Measurements from ENCODE around the gene ALDOC.

ALDOC gene

DNA sequence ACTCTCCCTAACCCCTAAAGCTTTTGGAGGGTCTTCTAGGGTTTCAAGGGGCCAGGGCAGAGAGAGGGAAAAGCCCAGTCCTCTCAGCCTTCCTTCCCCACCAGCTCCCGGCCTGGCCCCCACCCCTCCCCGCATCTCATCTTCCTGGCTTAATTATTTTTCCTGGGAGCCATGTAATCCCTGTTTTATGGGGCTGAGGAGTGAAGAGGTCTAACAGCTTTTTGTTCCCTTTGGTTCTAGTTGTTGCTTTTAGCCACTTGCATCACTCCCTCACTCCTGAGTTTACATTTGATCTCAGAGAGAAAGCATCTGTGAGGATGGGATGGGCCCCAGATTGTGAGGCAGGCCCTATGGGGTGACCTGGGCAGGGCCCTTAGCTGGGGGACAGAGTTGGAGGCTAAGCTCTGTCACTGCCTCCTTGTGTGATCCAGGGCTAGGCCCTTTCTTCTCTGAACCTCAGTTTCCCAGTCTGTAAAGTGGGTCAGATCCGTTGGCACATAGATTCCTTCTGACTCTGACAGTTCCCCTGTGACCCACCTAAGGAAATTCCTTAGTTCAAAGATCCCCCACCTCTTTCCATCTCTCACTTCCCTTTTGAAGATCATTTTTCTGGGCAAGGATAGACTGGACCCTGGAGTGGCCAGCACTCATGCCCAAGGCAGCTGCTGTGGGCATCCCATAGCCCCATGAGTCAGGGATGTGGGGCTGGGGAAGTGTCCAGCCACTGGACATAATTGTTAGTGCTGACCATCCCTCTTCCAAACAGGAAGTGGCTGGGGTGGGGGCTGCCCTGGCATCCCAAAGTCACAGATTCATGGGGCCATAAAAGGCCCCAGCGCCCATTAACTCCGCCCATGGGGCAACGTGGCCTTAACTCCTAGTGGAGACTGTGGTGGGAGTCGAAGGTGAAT lies 44.4 kb downstream of the ALDOC start:
- DNase-seq (ENCODE audit: low read depth): peak; percentile 29

DNA sequence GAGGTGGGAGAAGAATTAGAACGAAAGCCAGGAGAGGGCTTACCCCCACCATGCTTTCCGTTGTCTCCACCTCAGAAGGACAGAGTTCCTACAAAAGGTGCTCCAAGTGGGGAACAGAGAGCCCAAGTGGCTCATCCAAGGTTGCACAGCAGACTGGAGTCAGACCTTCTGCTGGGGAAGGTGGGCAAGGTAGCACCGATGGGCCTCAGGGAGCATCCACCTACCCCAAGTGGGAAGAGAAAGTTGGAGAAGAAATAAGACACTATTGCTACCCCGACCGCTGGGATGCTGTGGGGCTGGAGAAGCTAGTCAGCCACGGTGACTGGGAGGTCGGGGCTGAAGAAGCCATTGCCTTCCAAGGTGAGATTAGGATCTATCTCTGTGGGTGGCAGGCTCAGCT lies 45.8 kb downstream of the ALDOC start:
- no peak for DNase-seq (ENCODE audit: low read depth)

DNA sequence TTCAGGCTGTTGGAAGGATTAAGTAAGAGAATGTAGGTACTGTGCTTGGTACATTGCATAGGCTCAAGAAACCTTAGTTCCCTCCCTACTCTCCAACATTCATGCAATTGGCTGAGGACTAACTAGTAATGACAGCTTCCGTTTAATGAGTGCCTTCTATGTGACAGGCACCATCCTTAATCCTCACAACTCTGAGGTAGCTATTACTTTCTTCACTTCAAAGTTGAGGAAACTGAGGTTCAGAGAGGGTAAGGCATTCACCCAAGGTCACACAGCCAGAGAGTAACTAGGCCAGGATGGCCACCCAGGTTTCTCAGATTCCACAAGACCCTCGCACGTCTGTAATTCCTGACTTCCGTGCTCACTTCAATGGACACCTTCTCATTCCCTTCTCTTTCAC lies 46.4 kb downstream of the ALDOC start:
- DNase-seq (ENCODE audit: low read depth): no peak

DNA sequence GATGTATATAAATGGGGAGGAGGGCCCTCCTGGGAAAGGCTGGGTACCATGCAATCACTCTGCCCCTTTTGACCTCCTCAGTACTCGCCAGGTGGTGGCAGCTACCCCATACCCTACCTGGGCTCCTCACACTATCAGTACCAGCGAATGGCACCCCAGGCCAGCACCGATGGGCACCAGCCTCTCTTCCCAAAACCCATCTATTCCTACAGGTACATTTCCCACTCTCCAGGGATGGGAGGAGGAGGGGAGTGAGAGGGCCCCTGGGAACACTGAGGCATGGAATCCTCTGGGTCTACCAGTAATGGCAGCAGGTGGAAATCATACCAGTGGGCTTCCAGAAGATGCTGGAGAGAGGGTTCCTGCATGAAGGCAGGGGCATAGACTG lies 47.7 kb downstream of the ALDOC start:
- no peak for DNase-seq (ENCODE audit: low read depth)

DNA sequence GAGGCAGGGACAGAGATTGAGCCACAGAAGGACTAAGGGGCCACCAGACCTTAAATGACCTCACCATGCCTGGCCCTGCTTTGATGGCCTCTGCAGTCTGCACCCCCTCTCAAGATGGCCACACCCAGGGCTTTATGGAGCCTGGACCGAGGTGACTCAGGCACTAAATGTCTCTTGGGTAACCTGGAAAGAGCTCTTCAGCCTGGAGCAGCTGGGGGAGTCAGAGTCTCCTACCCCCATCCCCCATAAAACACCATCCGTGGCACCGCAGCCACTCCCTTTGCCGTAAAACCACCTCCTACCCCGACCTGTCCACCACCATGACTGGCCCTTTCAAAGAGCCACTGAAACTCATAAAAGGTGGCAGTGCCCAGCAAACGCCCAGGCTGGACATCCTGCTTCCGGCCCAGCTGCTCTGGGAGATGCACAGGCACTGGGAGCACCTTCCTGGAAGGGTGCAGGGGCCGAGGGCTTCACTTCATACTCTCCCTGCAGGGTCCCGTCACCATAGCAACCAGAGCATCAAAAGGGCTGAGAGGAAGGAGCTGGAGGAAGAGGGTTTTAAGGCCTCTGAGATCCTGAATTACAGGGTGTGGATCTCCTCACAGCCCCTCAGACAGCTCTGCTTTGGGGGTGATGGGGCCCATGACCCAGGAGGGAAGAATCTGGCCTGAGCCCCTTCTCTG lies 48.2 kb downstream of the ALDOC start:
- DNase-seq (ENCODE audit: low read depth): peak; percentile 56

DNA sequence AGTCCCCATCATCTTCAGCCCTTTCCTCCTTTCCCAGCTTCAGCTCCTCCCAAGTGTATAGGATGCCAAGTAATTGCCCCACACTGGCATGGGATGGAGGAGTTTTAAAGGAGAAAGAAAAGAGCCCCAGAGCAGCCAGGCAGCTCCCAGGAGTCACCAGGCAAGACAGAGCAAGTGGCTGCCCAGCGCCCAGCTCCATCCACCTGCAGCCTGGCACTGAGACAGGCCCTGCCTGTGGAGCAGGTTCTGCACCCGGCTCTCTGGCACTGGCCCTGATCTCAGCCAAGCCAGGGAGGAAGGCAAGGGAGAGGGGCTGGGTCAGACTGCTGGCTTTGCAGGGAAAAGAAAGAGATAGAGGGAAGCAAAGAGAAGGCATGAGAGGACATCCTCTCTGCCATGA lies 48.8 kb downstream of the ALDOC start:
- DNase-seq (ENCODE audit: low read depth): no peak

DNA sequence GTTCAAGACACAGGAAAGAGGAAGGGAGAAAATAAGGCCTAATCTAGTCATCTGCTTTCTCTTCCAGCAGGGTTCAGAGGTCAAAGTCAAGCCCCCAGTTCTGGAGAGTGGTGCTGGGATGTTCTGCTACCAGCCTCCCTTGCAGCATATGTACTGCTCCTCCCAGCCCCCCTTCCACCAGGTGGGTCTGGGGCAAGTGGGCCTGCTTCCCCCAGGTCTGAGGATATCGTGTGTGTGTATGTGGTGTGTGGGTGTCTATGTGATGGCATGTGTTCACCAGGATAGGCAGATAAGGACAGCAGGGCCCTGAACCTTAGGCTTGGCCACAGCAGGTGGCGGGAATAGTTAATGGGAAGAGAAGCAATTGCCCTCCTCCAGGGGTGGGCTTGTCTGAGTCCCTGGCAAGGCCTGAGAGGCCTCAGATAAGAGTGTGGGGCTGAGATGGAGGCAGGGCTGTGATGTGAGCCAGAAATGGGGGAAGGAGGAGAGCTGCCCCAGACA lies 49.5 kb downstream of the ALDOC start:
- no peak for DNase-seq (ENCODE audit: low read depth)

DNA sequence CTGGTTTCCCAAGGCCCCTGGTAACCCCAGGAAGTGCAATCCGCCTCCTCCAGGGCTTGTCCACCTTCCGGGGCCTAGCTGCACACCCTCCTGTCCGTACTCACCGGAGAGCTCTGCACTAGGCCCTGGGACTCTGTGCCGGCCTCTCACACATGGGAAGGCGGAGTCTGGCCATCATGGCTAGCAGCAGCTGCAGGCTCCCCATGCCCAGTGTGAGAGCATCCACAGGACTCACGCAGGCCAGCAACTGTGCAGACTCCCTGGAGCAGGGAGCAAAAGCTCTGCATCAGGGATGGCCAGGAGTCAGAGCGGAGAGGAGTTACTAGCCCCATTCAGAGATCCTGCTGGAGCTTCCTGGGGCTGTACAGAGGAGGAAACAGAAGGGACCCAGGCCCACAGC lies 50.3 kb downstream of the ALDOC start:
- DNase-seq (ENCODE audit: low read depth): no peak

DNA sequence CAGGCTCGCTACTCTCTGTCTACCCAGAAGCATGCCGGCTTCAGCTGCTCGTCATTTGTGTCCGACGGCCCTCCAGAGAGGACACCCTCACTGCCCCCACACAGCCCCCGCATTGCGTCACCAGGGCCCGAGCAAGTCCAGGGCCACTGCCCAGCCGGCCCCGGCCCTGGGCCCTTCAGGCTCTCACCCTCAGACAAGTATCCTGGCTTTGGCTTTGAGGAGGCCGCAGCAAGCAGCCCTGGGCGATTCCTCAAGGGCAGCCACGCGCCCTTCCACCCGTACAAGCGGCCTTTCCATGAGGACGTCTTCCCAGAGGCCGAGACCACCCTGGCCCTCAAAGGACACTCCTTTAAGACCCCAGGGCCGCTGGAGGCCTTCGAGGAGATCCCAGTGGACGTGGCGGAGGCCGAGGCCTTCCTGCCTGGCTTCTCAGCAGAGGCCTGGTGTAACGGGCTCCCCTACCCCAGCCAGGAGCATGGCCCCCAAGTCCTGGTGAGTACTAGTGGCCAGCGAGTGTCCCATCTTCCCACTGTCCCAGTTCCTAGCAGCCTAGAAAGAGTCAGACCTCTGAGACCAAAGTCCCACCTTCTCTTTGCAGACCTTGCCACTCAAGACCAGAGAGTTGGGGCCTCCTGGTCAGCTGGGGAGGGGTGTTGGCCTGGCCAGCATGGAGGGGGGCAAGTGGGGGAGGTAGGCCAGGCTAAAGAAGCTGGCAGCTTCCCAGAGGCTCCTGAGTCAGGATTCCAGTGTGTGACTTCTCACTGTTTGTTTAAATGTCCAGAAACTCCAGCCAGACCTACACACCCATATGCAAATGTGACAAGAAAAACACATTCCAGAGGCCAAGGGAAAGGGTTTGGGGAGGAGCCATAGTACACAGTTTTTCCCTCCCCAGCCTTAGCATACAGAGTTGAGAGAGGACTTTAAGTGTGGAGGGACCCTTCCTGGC lies 51.9 kb downstream of the ALDOC start:
- DNase-seq (ENCODE audit: low read depth): peak; percentile 88

DNA sequence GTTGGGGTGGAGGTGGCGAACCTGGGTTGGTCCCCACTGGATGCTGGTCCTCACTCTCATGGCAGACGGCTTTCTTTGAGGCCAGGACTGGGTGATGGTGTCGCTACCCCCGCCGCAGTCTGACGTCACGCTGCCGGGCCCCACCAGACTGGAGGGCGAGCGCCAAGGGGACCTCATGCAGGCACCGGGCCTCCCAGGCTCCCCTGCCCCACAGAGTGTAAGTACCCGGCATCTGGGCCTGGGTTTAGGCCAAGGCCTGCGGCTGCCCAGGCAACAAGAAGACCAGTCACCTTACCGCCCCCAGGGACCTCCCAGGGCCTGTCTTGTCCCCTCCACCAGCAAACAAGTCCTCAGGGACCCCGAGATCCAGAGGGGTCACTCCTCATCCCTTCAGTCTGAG lies 52.8 kb downstream of the ALDOC start:
- DNase-seq (ENCODE audit: low read depth): no peak

DNA sequence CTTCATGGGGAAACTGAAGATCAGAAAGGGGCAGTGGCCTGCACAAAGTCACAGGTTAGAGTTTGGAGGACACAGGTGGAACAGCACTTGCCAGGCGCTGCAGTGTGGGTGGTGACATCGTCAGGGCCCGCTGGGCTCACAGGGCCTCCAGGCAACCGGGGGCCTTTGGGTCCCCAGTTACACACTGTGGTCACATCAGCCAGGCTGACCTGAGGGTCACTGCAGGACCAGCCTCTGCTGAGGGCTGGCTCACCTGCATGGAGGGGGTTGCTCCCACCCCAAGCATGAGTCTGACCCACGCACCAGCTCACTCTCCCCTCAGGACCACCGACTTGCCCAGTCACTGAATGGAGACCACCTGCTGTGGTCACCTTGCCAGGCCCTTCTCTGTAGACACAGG lies 53.5 kb downstream of the ALDOC start:
- no peak for DNase-seq (ENCODE audit: low read depth)
